SK-N-SH (cell line): ENCODE results near the gene SKIC8. TPM values are rescaled to one million over a fixed set of nuclear protein-coding genes. Genes with fewer than 3 reads are reported as not detected.

Source experiments
- CTCF ChIA-PET: fragments of 300-600, 350-600 bp; formaldehyde crosslinking; extraction: SDS; loops from one replicate; lab custom pipeline; 2021; lab: Yijun Ruan, JAX
- POLR2A ChIA-PET: fragments of 350-600 bp; sonication (Branson Sonifier 250); formaldehyde crosslinking; extraction: SDS; loops from one replicate; lab custom pipeline; 2020; ENCODE audit warnings: antibody characterized with exemption, inconsistent platforms; lab: Yijun Ruan, JAX
- DNase-seq: peaks from one replicate; pipeline ENCODE4 v3.0.0; 2012
- H2AFZ ChIP-seq: fragments of 200-600 bp; sonication (generic); 2 replicates; pipeline ENCODE4 v1.8.1; 2016; ENCODE audit warnings: antibody characterized with exemption, mild to moderate bottlenecking, low read depth
- H3F3A ChIP-seq: fragments of 200-600 bp; sonication (generic); replicated peaks from 2 replicates; pipeline ENCODE3; 2016; ENCODE audit warnings: antibody characterized with exemption, mild to moderate bottlenecking; ENCODE audit not compliant: insufficient read depth
- H3K27ac ChIP-seq, 2 experiments: fragments of 200-500 bp in 1 of 2; fragments of 200-600 bp in 1 of 2; sonication (Bioruptor generic) in 1 of 2; sonication (generic), shearing (Covaris generic) in 1 of 2; 2 replicates each; pipeline versions ENCODE4 v1.5.1 to v1.6.1; 2014 to 2016; ENCODE audit warnings: low read depth in 2 of 2, inconsistent platforms in 1 of 2, low read length in 1 of 2, mild to moderate bottlenecking in 1 of 2, mixed read lengths in 1 of 2
- H3K27me3 ChIP-seq: fragments of 200-600 bp; sonication (generic), shearing (Covaris generic); 2 replicates; pipeline ENCODE4 v1.6.1; 2016; ENCODE audit warnings: mixed run types; ENCODE audit not compliant: insufficient read depth
- H3K36me3 ChIP-seq, 2 experiments: fragments of 200-500 bp in 1 of 2; fragments of 200-600 bp in 1 of 2; sonication (Bioruptor generic) in 1 of 2; sonication (generic) in 1 of 2; replicated peaks in 1 of 2; 2 replicates each; pipeline versions ENCODE3 to v1.5.1; 2014 to 2016; ENCODE audit warnings: low read length in 1 of 2, mild to moderate bottlenecking in 1 of 2; ENCODE audit not compliant: insufficient read depth in 2 of 2, control insufficient read depth in 1 of 2
- H3K4me1 ChIP-seq, 2 experiments: fragments of 200-500 bp in 1 of 2; fragments of 200-600 bp in 1 of 2; sonication (Bioruptor generic) in 1 of 2; sonication (generic), shearing (Covaris generic) in 1 of 2; 2 replicates each; pipeline versions ENCODE4 v1.5.1 to v1.6.1; 2014 to 2016; ENCODE audit warnings: low read depth in 1 of 2, low read length in 1 of 2, mixed run types in 1 of 2; ENCODE audit not compliant: insufficient read depth in 2 of 2, control insufficient read depth in 1 of 2
- H3K4me2 ChIP-seq: fragments of 200-600 bp; sonication (generic), shearing (Covaris generic); 2 replicates; pipeline ENCODE4 v1.6.1; 2017; ENCODE audit warnings: mixed run types
- H3K4me3 ChIP-seq, 2 experiments: fragments of 200-500 bp in 1 of 2; fragments of 200-600 bp in 1 of 2; sonication (Bioruptor generic) in 1 of 2; sonication (generic), shearing (Covaris generic) in 1 of 2; 2 replicates each; pipeline versions ENCODE4 v1.5.1 to v1.8.1; 2014 to 2016; ENCODE audit warnings: low read depth in 2 of 2, inconsistent platforms in 1 of 2, low read length in 1 of 2, mild to moderate bottlenecking in 1 of 2, mixed read lengths in 1 of 2, moderate library complexity in 1 of 2
- H3K79me2 ChIP-seq: fragments of 200-600 bp; sonication (generic); 2 replicates; pipeline ENCODE4 v1.8.1; 2017; ENCODE audit warnings: mild to moderate bottlenecking; ENCODE audit not compliant: insufficient read depth
- H3K9ac ChIP-seq: fragments of 200-600 bp; sonication (generic); 2 replicates; pipeline ENCODE4 v1.6.1; 2017; ENCODE audit warnings: mixed run types
- H3K9me2 ChIP-seq: fragments of 200-600 bp; sonication (generic); 2 replicates; pipeline ENCODE4 v1.6.1; 2017; ENCODE audit warnings: mixed run types
- H3K9me3 ChIP-seq: fragments of 200-600 bp; sonication (generic); 2 replicates; pipeline ENCODE4 v1.6.1; 2017; ENCODE audit warnings: mixed run types, mild to moderate bottlenecking, moderate library complexity
- H4K20me1 ChIP-seq: fragments of 200-600 bp; sonication (generic); 2 replicates; pipeline ENCODE4 v1.6.1; 2017; ENCODE audit warnings: mild to moderate bottlenecking, mixed run types; ENCODE audit not compliant: insufficient read depth
- EP300 ChIP-seq, 2 experiments: IDR thresholded peaks; 2 replicates each; pipeline versions ENCODE4 v1.4.0 to v1.6.1; 2012; ENCODE audit warnings: borderline replicate concordance in 1 of 2, low read depth in 1 of 2, low read length in 1 of 2
- FOSL2 ChIP-seq: IDR thresholded peaks from 2 replicates; pipeline ENCODE4 v1.4.0; 2012; ENCODE audit warnings: low read depth, mild to moderate bottlenecking, moderate library complexity, borderline replicate concordance
- MEF2A ChIP-seq: IDR thresholded peaks from 2 replicates; pipeline ENCODE4 v1.4.0; 2012; ENCODE audit warnings: low read depth, borderline replicate concordance
- POLR2AphosphoS5 ChIP-seq: IDR thresholded peaks from 2 replicates; pipeline ENCODE4 v1.6.1; 2012; ENCODE audit warnings: low read depth, low read length
- RXRA ChIP-seq: IDR thresholded peaks from 2 replicates; pipeline ENCODE4 v1.4.0; 2012; ENCODE audit warnings: low read depth, mild to moderate bottlenecking, borderline replicate concordance
- SIN3A ChIP-seq: IDR thresholded peaks from 2 replicates; pipeline ENCODE4 v1.6.1; 2012; ENCODE audit warnings: low read depth, mild to moderate bottlenecking, low read length, moderate library complexity, borderline replicate concordance
- TEAD4 ChIP-seq: IDR thresholded peaks from 2 replicates; pipeline ENCODE4 v1.4.0; 2012; ENCODE audit warnings: mild to moderate bottlenecking, borderline replicate concordance; ENCODE audit not compliant: insufficient read depth
- WGBS: methylation state at CpG from one replicate; pipeline ENCODE4 v1.1.6; 2017; ENCODE audit warnings: low lambda C conversion rate; 5-methylcytosine and 5-hydroxymethylcytosine counted together
- polyA plus RNA-seq, 3 experiments: library from polyadenylated mRNA; depleted of rRNA; stranded (reverse); fragments of >200 nt; gene quantifications; 2 replicates each; pipeline ENCODE4 v1.2.3, GENCODE V29; 2012
- TF ChIP-seq, protein P1 (sequence below): IDR thresholded peaks from 2 replicates; pipeline ENCODE4; 2012
- TF ChIP-seq, protein P2 (sequence below): IDR thresholded peaks from 2 replicates; pipeline ENCODE4 v1.4.0; 2012; ENCODE audit warnings: low read depth, borderline replicate concordance
- TF ChIP-seq, protein P3 (sequence below): fragments of 150-350 bp; IDR thresholded peaks from 2 replicates; pipeline ENCODE4 v1.6.1; 2016; ENCODE audit warnings: mild to moderate bottlenecking, low read depth, low read length
- TF ChIP-seq, protein P4 (sequence below): fragments of 200-600 bp; sonication (generic); IDR thresholded peaks from 2 replicates; pipeline ENCODE4 v1.6.1; 2017; ENCODE audit warnings: antibody characterized with exemption, mild to moderate bottlenecking, moderate library complexity

Gene SKIC8
- polyA plus RNA-seq, 1 of the 3 experiments (the other 2 are of a cell fraction), result 78.8 TPM

DNA sequence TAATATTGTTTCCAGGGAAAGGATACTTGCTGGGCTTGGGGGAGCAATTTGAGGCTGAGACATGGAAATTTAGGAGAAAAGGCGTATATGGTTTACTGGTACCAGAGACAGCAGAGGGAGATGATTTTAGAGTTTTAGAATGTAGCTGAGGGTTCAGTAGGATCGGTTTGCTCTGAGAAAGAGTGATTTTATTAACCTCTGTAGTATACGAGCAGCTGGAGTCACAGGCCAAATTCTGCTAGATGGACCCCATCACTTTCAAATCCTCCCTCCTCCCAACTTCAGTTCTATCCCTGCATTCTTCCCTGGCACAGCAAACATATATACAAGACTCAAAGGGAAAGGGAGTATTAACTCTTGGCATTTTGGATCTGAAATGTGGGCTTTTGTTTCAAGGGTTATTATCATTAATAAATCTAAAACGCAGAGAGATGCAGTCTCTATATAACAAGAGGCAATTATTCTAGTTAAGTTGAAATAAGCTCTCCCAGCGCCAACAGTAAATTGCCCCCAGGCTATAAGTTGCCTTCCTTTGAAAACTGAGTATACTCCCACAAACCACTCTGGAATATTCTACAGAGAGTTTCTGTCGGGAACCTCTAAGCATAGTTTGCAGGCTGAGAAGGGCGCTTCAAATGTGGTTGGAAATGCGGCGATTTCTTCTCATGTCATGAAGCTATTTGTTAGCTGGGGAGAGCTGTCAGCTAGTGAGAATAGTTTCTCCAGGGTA, 46.2 kb upstream of the SKIC8 start:
- no peak overlapping the region for H3K4me2 ChIP-seq
- peaks cover 31% of the 10 kb centered on the region; the same call in 1 of the 2 replicates for H3K27me3 ChIP-seq
- no peak overlapping the region for H2AFZ ChIP-seq
- H3K9me2 ChIP-seq, result no peaks in the 10 kb centered on the region
- no peaks in the 10 kb centered on the region for H3K79me2 ChIP-seq
- H3K9ac ChIP-seq, result no peak overlapping the region
- no peaks in the 10 kb centered on the region for H3K9me3 ChIP-seq
- H3K36me3 ChIP-seq, result no peaks in the 10 kb centered on the region
- DNase-seq, result no peak
- ChIA-PET POLR2A (interaction anchor here (1.0 kb wide), 1 partner anchor 46 kb away, joined by 3 read pairs; the partner anchor contains the start of gene SKIC8), CTCF (interaction anchor here (0.5 to 1.3 kb wide), 3 partner anchors 19 to 33 kb away, joined by 3 to 4 read pairs (median 3); no protein-coding TSS in a partner anchor)
- no peaks in the 10 kb centered on the region for H4K20me1 ChIP-seq
- TF ChIP-seq POLR2AphosphoS5, result no peak
- no peak for TF ChIP-seq TEAD4
- no peak for TF ChIP-seq SIN3A
- TF ChIP-seq, protein P1, sequence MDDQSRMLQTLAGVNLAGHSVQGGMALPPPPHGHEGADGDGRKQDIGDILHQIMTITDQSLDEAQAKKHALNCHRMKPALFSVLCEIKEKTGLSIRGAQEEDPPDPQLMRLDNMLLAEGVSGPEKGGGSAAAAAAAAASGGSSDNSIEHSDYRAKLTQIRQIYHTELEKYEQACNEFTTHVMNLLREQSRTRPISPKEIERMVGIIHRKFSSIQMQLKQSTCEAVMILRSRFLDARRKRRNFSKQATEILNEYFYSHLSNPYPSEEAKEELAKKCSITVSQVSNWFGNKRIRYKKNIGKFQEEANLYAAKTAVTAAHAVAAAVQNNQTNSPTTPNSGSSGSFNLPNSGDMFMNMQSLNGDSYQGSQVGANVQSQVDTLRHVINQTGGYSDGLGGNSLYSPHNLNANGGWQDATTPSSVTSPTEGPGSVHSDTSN, result no peak
- TF ChIP-seq, protein P2, sequence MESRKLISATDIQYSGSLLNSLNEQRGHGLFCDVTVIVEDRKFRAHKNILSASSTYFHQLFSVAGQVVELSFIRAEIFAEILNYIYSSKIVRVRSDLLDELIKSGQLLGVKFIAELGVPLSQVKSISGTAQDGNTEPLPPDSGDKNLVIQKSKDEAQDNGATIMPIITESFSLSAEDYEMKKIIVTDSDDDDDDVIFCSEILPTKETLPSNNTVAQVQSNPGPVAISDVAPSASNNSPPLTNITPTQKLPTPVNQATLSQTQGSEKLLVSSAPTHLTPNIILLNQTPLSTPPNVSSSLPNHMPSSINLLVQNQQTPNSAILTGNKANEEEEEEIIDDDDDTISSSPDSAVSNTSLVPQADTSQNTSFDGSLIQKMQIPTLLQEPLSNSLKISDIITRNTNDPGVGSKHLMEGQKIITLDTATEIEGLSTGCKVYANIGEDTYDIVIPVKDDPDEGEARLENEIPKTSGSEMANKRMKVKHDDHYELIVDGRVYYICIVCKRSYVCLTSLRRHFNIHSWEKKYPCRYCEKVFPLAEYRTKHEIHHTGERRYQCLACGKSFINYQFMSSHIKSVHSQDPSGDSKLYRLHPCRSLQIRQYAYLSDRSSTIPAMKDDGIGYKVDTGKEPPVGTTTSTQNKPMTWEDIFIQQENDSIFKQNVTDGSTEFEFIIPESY, result no peak
- TF ChIP-seq FOSL2, result no peak
- TF ChIP-seq MEF2A, result no peak
- TF ChIP-seq EP300 (IDR thresholded peaks at IDR 0.05; ENCODE audit: borderline replicate concordance in 1 of 2, low read depth in 1 of 2, low read length in 1 of 2), result no peak
- TF ChIP-seq, protein P3, sequence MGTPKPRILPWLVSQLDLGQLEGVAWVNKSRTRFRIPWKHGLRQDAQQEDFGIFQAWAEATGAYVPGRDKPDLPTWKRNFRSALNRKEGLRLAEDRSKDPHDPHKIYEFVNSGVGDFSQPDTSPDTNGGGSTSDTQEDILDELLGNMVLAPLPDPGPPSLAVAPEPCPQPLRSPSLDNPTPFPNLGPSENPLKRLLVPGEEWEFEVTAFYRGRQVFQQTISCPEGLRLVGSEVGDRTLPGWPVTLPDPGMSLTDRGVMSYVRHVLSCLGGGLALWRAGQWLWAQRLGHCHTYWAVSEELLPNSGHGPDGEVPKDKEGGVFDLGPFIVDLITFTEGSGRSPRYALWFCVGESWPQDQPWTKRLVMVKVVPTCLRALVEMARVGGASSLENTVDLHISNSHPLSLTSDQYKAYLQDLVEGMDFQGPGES, result no peak
- TF ChIP-seq, protein P4, sequence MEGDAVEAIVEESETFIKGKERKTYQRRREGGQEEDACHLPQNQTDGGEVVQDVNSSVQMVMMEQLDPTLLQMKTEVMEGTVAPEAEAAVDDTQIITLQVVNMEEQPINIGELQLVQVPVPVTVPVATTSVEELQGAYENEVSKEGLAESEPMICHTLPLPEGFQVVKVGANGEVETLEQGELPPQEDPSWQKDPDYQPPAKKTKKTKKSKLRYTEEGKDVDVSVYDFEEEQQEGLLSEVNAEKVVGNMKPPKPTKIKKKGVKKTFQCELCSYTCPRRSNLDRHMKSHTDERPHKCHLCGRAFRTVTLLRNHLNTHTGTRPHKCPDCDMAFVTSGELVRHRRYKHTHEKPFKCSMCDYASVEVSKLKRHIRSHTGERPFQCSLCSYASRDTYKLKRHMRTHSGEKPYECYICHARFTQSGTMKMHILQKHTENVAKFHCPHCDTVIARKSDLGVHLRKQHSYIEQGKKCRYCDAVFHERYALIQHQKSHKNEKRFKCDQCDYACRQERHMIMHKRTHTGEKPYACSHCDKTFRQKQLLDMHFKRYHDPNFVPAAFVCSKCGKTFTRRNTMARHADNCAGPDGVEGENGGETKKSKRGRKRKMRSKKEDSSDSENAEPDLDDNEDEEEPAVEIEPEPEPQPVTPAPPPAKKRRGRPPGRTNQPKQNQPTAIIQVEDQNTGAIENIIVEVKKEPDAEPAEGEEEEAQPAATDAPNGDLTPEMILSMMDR, result no peak
- no peak for TF ChIP-seq RXRA
- H3K4me1 ChIP-seq, result peaks cover 0 to 14% of the 10 kb centered on the region in 2 experiments; a peak in 1 of 4 replicates
- H3K27ac ChIP-seq, result no peak overlapping the region
- H3F3A ChIP-seq, result no peaks in the 10 kb centered on the region
- WGBS, result 84% methylated on average over 9 of the region's 9 CpGs
- H3K4me3 ChIP-seq, result no peak overlapping the region
